ENCODE measurements around the gene CECR2.

DNA sequence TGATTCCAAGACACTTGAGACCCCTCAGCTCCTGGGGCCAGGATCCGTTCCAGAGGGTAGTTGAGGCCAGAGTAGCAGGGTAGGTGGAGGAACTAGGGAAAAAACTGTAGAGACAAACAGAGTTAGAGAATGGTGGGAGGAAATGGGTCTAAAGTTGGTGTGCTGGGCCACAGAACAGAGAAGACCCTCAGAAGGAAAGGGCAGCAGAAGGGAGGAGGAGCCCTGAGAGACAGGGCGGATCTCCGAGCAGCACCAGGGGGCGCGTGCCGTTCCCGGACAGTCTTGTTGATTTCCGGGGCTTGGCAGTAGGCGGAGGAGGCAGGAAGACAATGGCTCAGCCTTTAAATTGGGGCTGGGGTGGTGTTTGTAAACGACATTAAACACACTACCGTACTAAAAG lies 2.4 kb upstream of the CECR2 start:
- TF ChIP-seq, protein P1, sequence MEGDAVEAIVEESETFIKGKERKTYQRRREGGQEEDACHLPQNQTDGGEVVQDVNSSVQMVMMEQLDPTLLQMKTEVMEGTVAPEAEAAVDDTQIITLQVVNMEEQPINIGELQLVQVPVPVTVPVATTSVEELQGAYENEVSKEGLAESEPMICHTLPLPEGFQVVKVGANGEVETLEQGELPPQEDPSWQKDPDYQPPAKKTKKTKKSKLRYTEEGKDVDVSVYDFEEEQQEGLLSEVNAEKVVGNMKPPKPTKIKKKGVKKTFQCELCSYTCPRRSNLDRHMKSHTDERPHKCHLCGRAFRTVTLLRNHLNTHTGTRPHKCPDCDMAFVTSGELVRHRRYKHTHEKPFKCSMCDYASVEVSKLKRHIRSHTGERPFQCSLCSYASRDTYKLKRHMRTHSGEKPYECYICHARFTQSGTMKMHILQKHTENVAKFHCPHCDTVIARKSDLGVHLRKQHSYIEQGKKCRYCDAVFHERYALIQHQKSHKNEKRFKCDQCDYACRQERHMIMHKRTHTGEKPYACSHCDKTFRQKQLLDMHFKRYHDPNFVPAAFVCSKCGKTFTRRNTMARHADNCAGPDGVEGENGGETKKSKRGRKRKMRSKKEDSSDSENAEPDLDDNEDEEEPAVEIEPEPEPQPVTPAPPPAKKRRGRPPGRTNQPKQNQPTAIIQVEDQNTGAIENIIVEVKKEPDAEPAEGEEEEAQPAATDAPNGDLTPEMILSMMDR (IDR thresholded peaks at IDR 0.05) = no peak; the same call in 1 of the 2 replicates
- TF ChIP-seq SIN3A (IDR thresholded peaks at IDR 0.05; ENCODE audit: borderline replicate concordance, insufficient read depth, low read depth, low read length) (no peak), POLR2AphosphoS5 (IDR thresholded peaks at IDR 0.05; ENCODE audit: low read depth, low read length) (no peak), TCF7L2 (IDR thresholded peaks at IDR 0.05; ENCODE audit: low read depth, low read length) (no peak)
- TF ChIP-seq, protein P2, sequence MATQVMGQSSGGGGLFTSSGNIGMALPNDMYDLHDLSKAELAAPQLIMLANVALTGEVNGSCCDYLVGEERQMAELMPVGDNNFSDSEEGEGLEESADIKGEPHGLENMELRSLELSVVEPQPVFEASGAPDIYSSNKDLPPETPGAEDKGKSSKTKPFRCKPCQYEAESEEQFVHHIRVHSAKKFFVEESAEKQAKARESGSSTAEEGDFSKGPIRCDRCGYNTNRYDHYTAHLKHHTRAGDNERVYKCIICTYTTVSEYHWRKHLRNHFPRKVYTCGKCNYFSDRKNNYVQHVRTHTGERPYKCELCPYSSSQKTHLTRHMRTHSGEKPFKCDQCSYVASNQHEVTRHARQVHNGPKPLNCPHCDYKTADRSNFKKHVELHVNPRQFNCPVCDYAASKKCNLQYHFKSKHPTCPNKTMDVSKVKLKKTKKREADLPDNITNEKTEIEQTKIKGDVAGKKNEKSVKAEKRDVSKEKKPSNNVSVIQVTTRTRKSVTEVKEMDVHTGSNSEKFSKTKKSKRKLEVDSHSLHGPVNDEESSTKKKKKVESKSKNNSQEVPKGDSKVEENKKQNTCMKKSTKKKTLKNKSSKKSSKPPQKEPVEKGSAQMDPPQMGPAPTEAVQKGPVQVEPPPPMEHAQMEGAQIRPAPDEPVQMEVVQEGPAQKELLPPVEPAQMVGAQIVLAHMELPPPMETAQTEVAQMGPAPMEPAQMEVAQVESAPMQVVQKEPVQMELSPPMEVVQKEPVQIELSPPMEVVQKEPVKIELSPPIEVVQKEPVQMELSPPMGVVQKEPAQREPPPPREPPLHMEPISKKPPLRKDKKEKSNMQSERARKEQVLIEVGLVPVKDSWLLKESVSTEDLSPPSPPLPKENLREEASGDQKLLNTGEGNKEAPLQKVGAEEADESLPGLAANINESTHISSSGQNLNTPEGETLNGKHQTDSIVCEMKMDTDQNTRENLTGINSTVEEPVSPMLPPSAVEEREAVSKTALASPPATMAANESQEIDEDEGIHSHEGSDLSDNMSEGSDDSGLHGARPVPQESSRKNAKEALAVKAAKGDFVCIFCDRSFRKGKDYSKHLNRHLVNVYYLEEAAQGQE (IDR thresholded peaks at IDR 0.05; ENCODE audit: insufficient read depth in 1 of 2, low read depth in 2 of 2, low read length in 1 of 2) = no peak
